Measurements from ENCODE around the gene BRME1. TPM values are rescaled to one million over a fixed set of nuclear protein-coding genes. Genes with fewer than 3 reads are reported as not detected.

Gene BRME1
- polyA plus RNA-seq, 1 donor from 2014 or later: 6.2 TPM

DNA sequence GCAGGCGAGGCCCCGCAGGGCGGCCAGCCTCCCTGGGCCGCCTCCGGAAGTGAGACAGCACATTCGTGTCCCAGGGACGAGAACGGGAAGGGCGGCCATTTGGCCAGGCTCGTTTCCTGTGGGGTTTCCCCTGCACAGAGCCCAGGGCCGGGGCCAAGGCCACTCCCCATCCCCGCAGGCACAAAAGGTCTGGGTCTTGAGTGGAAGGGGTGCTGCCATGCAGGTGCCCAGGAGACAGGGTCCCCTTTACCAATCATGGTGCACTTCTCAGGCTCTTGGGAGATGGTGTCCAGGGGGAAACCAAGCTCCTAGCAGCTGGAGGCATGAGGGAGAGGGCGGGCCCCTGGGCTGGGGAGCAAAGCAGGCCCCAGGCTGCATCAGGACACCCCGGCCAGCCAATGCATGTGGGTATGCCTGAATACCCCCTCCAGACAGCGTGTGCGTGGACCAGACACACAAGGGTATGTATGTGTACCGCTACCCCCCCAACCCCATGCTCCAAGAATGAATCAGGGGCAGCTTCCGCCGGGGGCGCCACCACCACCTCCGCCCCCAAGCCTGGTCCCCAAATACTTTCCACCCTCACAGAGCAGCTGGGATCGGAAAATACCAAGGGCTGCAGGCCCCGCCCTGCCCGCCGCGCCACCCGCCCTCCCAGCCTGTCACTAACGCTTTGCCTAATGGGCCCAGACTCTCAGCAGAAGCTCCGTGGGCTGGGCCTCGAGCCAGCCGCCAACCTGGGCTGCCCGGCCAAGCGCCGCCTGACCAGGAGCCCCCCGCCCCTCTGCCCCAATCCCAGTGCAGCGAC lies 66.6 kb downstream of the BRME1 start:
- no peak overlapping the region for H2AFZ ChIP-seq (ENCODE audit: low read depth, low read length)
- no peak overlapping the region for H3K4me3 ChIP-seq (ENCODE audit: low read length)
- TF ChIP-seq, protein P1, sequence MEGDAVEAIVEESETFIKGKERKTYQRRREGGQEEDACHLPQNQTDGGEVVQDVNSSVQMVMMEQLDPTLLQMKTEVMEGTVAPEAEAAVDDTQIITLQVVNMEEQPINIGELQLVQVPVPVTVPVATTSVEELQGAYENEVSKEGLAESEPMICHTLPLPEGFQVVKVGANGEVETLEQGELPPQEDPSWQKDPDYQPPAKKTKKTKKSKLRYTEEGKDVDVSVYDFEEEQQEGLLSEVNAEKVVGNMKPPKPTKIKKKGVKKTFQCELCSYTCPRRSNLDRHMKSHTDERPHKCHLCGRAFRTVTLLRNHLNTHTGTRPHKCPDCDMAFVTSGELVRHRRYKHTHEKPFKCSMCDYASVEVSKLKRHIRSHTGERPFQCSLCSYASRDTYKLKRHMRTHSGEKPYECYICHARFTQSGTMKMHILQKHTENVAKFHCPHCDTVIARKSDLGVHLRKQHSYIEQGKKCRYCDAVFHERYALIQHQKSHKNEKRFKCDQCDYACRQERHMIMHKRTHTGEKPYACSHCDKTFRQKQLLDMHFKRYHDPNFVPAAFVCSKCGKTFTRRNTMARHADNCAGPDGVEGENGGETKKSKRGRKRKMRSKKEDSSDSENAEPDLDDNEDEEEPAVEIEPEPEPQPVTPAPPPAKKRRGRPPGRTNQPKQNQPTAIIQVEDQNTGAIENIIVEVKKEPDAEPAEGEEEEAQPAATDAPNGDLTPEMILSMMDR (IDR thresholded peaks at IDR 0.05; ENCODE audit: poor library complexity, severe bottlenecking): no peak
- no peak for TF ChIP-seq RAD21 (conservative IDR thresholded peaks at IDR 0.05)
- no peak overlapping the region for H3K9ac ChIP-seq (ENCODE audit: low read length)
- no peak overlapping the region for H3K27ac ChIP-seq (ENCODE audit: low read length)
- H3K9me3 ChIP-seq (ENCODE audit: low read length): no peaks in the 10 kb centered on the region
- H3K79me2 ChIP-seq (replicated peaks; ENCODE audit: insufficient read depth, low read length): no peaks in the 10 kb centered on the region
- H3K4me2 ChIP-seq (ENCODE audit: low read length): no peak overlapping the region
- no peaks in the 10 kb centered on the region for H3F3A ChIP-seq (ENCODE audit: insufficient read depth, low read length, poor library complexity, severe bottlenecking)
- H3K9me2 ChIP-seq (ENCODE audit: insufficient read depth, low read length): no peaks in the 10 kb centered on the region
- no peaks in the 10 kb centered on the region for H4K20me1 ChIP-seq (ENCODE audit: insufficient read depth)
- H3K27me3 ChIP-seq (ENCODE audit: insufficient read depth, low read depth, low read length): peaks cover 11% of the 10 kb centered on the region
- no peaks in the 10 kb centered on the region for H3K36me3 ChIP-seq (ENCODE audit: insufficient read depth, low read length)

DNA sequence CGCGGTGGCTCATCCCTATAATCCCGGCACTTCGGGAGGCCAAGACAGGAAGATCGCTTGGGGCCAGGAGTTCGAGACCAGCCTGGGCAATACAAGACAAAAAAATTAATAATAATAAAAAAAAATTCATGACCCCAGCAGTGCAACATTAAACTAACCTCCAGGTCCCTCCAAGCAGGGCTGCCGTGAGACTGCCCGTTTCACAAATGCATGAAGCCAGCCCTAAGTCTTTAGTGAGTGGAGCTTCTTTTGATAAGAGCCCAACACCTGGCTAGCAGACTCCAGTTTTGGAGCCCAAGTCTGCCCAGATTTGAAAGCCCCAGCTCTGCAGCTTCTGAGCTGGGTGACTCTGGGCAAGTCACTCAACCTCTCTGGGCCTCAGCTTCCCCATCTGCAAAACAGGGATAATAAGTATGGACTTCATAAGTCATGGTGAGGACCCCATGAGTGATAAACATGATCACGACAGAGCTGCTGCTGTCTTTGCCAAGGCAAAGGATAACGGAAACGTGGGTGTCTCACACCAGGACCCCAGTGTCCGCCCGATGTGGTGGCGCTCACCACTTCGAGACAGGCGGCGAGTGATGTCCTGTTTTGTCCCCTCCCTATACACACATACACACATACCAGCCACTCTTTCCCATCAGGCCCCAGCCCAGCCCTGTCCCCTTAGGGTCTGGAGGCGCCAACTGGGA lies 67.3 kb downstream of the BRME1 start:
- H3K9ac ChIP-seq (ENCODE audit: low read length): no peak overlapping the region
- H3K79me2 ChIP-seq (replicated peaks; ENCODE audit: insufficient read depth, low read length): no peaks in the 10 kb centered on the region
- H3F3A ChIP-seq (ENCODE audit: insufficient read depth, low read length, poor library complexity, severe bottlenecking): no peaks in the 10 kb centered on the region
- H4K20me1 ChIP-seq (ENCODE audit: insufficient read depth): no peaks in the 10 kb centered on the region
- H3K4me2 ChIP-seq (ENCODE audit: low read length): no peak overlapping the region
- no peak overlapping the region for H2AFZ ChIP-seq (ENCODE audit: low read depth, low read length)
- TF ChIP-seq EZH2 (IDR thresholded peaks at IDR 0.05; ENCODE audit: borderline replicate concordance, insufficient read depth, low read length, poor library complexity, severe bottlenecking): no peak
- no peak for TF ChIP-seq MXI1 (conservative IDR thresholded peaks at IDR 0.05; ENCODE audit: poor library complexity, severe bottlenecking)
- TF ChIP-seq, protein P2, sequence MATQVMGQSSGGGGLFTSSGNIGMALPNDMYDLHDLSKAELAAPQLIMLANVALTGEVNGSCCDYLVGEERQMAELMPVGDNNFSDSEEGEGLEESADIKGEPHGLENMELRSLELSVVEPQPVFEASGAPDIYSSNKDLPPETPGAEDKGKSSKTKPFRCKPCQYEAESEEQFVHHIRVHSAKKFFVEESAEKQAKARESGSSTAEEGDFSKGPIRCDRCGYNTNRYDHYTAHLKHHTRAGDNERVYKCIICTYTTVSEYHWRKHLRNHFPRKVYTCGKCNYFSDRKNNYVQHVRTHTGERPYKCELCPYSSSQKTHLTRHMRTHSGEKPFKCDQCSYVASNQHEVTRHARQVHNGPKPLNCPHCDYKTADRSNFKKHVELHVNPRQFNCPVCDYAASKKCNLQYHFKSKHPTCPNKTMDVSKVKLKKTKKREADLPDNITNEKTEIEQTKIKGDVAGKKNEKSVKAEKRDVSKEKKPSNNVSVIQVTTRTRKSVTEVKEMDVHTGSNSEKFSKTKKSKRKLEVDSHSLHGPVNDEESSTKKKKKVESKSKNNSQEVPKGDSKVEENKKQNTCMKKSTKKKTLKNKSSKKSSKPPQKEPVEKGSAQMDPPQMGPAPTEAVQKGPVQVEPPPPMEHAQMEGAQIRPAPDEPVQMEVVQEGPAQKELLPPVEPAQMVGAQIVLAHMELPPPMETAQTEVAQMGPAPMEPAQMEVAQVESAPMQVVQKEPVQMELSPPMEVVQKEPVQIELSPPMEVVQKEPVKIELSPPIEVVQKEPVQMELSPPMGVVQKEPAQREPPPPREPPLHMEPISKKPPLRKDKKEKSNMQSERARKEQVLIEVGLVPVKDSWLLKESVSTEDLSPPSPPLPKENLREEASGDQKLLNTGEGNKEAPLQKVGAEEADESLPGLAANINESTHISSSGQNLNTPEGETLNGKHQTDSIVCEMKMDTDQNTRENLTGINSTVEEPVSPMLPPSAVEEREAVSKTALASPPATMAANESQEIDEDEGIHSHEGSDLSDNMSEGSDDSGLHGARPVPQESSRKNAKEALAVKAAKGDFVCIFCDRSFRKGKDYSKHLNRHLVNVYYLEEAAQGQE (IDR thresholded peaks at IDR 0.05; ENCODE audit: borderline replicate concordance): no peak
- no peak for TF ChIP-seq SMC3 (conservative IDR thresholded peaks at IDR 0.05; ENCODE audit: poor library complexity)
- TF ChIP-seq TAF1 (IDR thresholded peaks at IDR 0.05; ENCODE audit: low read depth): no peak
- TF ChIP-seq, protein P1 (IDR thresholded peaks at IDR 0.05; ENCODE audit: poor library complexity, severe bottlenecking): no peak
- TF ChIP-seq RAD21 (conservative IDR thresholded peaks at IDR 0.05): no peak
- peaks cover 11% of the 10 kb centered on the region for H3K27me3 ChIP-seq (ENCODE audit: insufficient read depth, low read depth, low read length)
- no peak overlapping the region for H3K4me3 ChIP-seq (ENCODE audit: low read length)
- H3K9me2 ChIP-seq (ENCODE audit: insufficient read depth, low read length): no peaks in the 10 kb centered on the region
- no peaks in the 10 kb centered on the region for H3K9me3 ChIP-seq (ENCODE audit: low read length)
- no peaks in the 10 kb centered on the region for H3K36me3 ChIP-seq (ENCODE audit: insufficient read depth, low read length)
- no peak overlapping the region for H3K27ac ChIP-seq (ENCODE audit: low read length)
